Small intestine (tissue), 7 donors: ENCODE data around the gene ZFPL1. TPM values are rescaled to one million over a fixed set of nuclear protein-coding genes. Genes with fewer than 3 reads are reported as not detected.

ENCODE experiments used
- DNase-seq, 2 donors: peaks; one replicate each; pipeline versions ENCODE4 v3.0.0 to v3.0.0-alpha.2; 2013
- FAIRE-seq: peaks from 2 replicates; lab custom pipeline; 2012; peaks lifted over from hg19 to GRCh38; lab: Jason Lieb, UNC
- H3K27ac ChIP-seq, 3 donors: one replicate each; pipeline ENCODE4 v1.5.1; 2013; ENCODE audit warnings: low read length in 2 of 3, mild to moderate bottlenecking in 2 of 3, control low read depth in 1 of 3, inconsistent platforms in 1 of 3, low read depth in 1 of 3, moderate library complexity in 1 of 3
- H3K27me3 ChIP-seq, 3 donors: one replicate each; pipeline ENCODE4 v1.6.1; 2013; ENCODE audit warnings: low read length in 3 of 3, inconsistent platforms in 1 of 3; ENCODE audit not compliant: control insufficient read depth in 3 of 3, insufficient read depth in 3 of 3
- H3K36me3 ChIP-seq, 3 donors: one replicate each; pipeline ENCODE4 v1.6.1; 2013; ENCODE audit warnings: low read length in 3 of 3, inconsistent platforms in 1 of 3, low read depth in 1 of 3, mild to moderate bottlenecking in 1 of 3, moderate library complexity in 1 of 3; ENCODE audit not compliant: control insufficient read depth in 3 of 3, insufficient read depth in 2 of 3
- H3K4me1 ChIP-seq, 3 donors: one replicate each; pipeline ENCODE4 v1.6.1; 2013; ENCODE audit warnings: low read length in 2 of 3, inconsistent platforms in 1 of 3, low read depth in 1 of 3, mild to moderate bottlenecking in 1 of 3, moderate library complexity in 1 of 3; ENCODE audit not compliant: control insufficient read depth in 3 of 3, insufficient read depth in 2 of 3
- H3K4me3 ChIP-seq, 3 donors: one replicate each; pipeline ENCODE4 v1.5.1; 2013; ENCODE audit warnings: low read length in 3 of 3, control low read depth in 1 of 3, inconsistent platforms in 1 of 3, low read depth in 1 of 3, mild to moderate bottlenecking in 1 of 3, moderate library complexity in 1 of 3
- H3K9me3 ChIP-seq, 2 donors: one replicate each; pipeline ENCODE4 v1.6.1; 2013; ENCODE audit warnings: low read depth in 1 of 2, low read length in 1 of 2; ENCODE audit not compliant: control insufficient read depth in 2 of 2, insufficient read depth in 1 of 2
- WGBS, 3 donors: extraction: QIAGEN DNeasy Blood & Tissue Kit; methylation state at CpG; one replicate each; pipeline ENCODE4 v1.1.7; 2013; 5-methylcytosine and 5-hydroxymethylcytosine counted together
- polyA plus RNA-seq, 4 donors: library from polyadenylated mRNA; stranded (reverse) in 3 of 4; unstranded in 1 of 4; fragments of 200-250 nt in 3 of 4; fragments of 120-200 nt in 1 of 4; gene quantifications; one replicate each; pipeline versions ENCODE4 v1.2.1 to v1.2.3, GENCODE V29; 2013
- donor health status: healthy with polysubstance abuse.
- donor health status: control.
- donor health status: control.
- donor health status: Bipolar disorder and iron deficiency.
- donor health status: healthy.

The ZFPL1 gene
- polyA plus RNA-seq, 4 donors: 40.5 to 65.8 (median 53.7) TPM

DNA sequence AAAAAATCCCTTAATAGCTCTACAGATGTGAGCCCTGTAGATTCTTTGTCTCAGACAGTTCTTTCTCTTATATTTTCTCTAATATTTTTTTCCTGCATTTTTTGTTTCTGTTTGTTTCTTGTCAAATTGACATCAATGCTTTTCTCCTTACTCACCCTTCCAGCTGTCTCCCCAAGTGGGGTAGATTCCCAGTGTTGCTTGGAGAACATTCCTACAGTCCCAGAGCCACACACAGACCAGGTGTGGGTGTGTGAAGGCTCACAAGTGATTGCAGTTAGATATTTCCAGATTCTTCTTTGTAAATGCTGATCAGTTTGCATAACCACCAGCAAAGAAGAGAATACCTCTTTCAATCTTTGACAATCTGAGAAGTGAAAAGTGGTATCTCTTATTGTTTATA, 19.5 kb downstream of the ZFPL1 start:
- H3K36me3 ChIP-seq: peaks cover 5 to 62% (median 12%) of the 10 kb centered on the region in 3 donors
- no peak overlapping the region for H3K4me3 ChIP-seq
- H3K27me3 ChIP-seq: no peaks in the 10 kb centered on the region
- H3K9me3 ChIP-seq: no peaks in the 10 kb centered on the region
- no peak overlapping the region for H3K27ac ChIP-seq
- DNase-seq: no peak
- H3K4me1 ChIP-seq: no peaks in the 10 kb centered on the region
- no peak for FAIRE-seq

- WGBS, 3 donors: 76 to 78% (median 78%) methylated on average over 4 of the region's 4 CpGs
- Histone ChIP-seq H3K36me3 (peaks cover 5 to 64% (median 14%) of the 10 kb centered on the region in 3 donors), H3K9me3 (no peaks in the 10 kb centered on the region), H3K4me3 (no peak overlapping the region), H3K27me3 (no peaks in the 10 kb centered on the region), H3K4me1 (no peaks in the 10 kb centered on the region), H3K27ac (no peak overlapping the region)
- FAIRE-seq: no peak
- no peak for DNase-seq
Observed at GRCh38 chr11:65104628-65105027, 20.6 kb downstream of the ZFPL1 start.

- DNase-seq: no peak
- 94 to 97% (median 96%) methylated on average over 15 of the region's 15 CpGs for WGBS, 3 donors
- Histone ChIP-seq H3K27ac (no peak overlapping the region), H3K27me3 (no peaks in the 10 kb centered on the region), H3K4me3 (no peak overlapping the region), H3K4me1 (peaks cover 0 to 16% (median 2%) of the 10 kb centered on the region in 3 donors), H3K36me3 (peaks cover 5 to 71% (median 14%) of the 10 kb centered on the region in 3 donors), H3K9me3 (no peaks in the 10 kb centered on the region)
- no peak for FAIRE-seq
Observed at GRCh38 chr11:65107078-65107477, 23.1 kb downstream of the ZFPL1 start.

- Histone ChIP-seq H3K4me1 (peaks cover 0 to 20% (median 4%) of the 10 kb centered on the region in 3 donors), H3K4me3 (no peak overlapping the region), H3K27me3 (no peaks in the 10 kb centered on the region), H3K9me3 (no peaks in the 10 kb centered on the region), H3K36me3 (peaks cover 5 to 63% (median 14%) of the 10 kb centered on the region in 3 donors), H3K27ac (no peak overlapping the region)
- WGBS, 3 donors: 95 to 96% (median 95%) methylated on average over 45 to 52 of the region's 52 CpGs
- FAIRE-seq (no peak), DNase-seq (no peak)
Observed at GRCh38 chr11:65107751-65108468, 23.9 kb downstream of the ZFPL1 start.

GRCh38 chr11:65108469-65109123, 24.6 kb downstream of the ZFPL1 start:
- FAIRE-seq: no peak
- Histone ChIP-seq H3K27ac (no peak overlapping the region), H3K36me3 (peaks cover 5 to 62% (median 14%) of the 10 kb centered on the region in 3 donors), H3K4me3 (no peak overlapping the region), H3K9me3 (no peaks in the 10 kb centered on the region), H3K4me1 (peaks cover 0 to 26% (median 11%) of the 10 kb centered on the region in 3 donors), H3K27me3 (no peaks in the 10 kb centered on the region)
- 94 to 96% (median 95%) methylated on average over 30 to 38 of the region's 38 CpGs for WGBS, 3 donors
- no peak for DNase-seq

GRCh38 chr11:65109231-65110198, 25.5 kb downstream of the ZFPL1 start:
- peaks cover 0 to 32% (median 11%) of the 10 kb centered on the region in 3 donors for H3K4me1 ChIP-seq
- DNase-seq (no peak), FAIRE-seq (no peak)

GRCh38 chr11:65110354-65110861, 26.4 kb downstream of the ZFPL1 start:
- WGBS, 3 donors: 6 to 12% (median 7%) methylated on average over 15 to 18 of the region's 18 CpGs
- peak; percentile 86 to 92 for DNase-seq

More at GRCh38 chr11:65109231-65110198, 25.5 kb downstream of the ZFPL1 start:
- Histone ChIP-seq H3K27ac (no peak overlapping the region), H3K4me3 (no peak overlapping the region), H3K36me3 (peaks cover 5 to 65% (median 14%) of the 10 kb centered on the region in 3 donors), H3K9me3 (no peaks in the 10 kb centered on the region), H3K27me3 (no peaks in the 10 kb centered on the region)
- WGBS, 3 donors: 91 to 92% (median 91%) methylated on average over 36 of the region's 36 CpGs

More at GRCh38 chr11:65110354-65110861, 26.4 kb downstream of the ZFPL1 start:
- Histone ChIP-seq H3K36me3 (peaks cover 5 to 70% (median 14%) of the 10 kb centered on the region in 3 donors), H3K4me3 (no peak overlapping the region), H3K9me3 (no peaks in the 10 kb centered on the region), H3K27me3 (no peaks in the 10 kb centered on the region), H3K4me1 (peaks cover 0 to 32% (median 11%) of the 10 kb centered on the region in 3 donors), H3K27ac (peak overlapping the region in 2 of 3 donors; percentile 64 to 77)
- no peak for FAIRE-seq
